HG02938 (cell line): ENCODE data around the gene PALLD.

ENCODE experiments used
- ATAC-seq: cut with Tn5 transposase; IDR thresholded peaks from one replicate; pipeline ENCODE4 v1.9.1; 2021; ENCODE audit warnings: mild to moderate bottlenecking, moderate library complexity; ENCODE audit not compliant: unreplicated experiment

Gene PALLD

GRCh38 chr4:168857546-168858314 lies 360.9 kb downstream of the PALLD start:
- ATAC-seq = no peak

DNA sequence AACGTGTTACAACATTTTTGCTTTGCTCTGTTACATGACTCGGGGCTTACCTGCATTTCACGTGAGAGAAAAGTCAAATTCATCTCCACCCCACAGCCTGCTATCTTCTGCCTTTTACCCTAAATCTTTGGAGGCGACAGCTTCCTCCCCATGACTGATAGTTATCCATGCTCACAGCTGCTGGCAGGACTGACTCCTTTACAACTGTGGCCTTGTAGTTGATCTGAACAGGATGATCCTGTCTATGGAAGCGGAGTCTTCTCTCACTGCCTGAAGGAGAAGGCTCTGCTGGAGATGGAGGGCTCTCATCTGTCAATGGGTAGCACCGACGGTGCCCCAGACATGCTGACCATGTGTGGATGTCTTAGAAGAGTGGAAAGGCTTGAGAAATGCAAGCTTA lies 362.2 kb downstream of the PALLD start:
- no peak for ATAC-seq

DNA sequence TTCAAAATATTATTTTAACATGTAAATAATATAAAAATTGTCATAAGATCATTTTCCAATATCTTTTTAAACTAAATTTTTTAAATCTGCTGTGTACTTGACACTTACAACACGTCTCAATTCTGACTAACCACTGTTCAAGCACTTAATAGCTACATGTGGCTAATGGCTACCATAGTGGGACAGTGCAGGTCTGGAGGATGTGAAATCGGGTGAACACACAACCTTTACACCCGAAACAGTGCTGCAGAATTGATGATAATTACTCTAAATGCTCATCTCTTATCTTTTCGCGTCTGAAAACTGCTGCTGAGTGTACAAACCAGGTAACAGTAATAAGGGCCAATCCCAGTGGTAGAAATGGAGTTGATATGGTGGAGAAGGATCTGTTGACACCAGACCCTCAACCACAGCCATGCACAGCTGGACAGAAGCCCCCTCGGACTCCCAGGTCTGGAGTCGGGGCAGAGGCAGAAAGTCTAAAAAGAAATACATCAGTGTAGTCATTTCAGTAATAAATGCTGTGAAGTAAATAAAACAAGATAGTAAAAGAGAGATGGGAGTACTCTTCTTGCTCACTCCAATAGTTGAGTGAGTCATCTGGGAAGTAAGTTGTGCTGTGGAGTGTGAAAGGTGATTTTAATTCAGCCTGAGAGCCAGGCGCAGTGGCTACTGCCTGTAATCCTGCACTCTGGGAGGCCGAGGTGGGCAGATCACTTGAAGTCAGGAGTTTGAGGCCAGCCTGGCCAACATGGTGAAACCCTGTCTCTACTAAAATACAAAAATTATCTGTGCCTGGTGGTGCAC lies 363.2 kb downstream of the PALLD start:
- ATAC-seq = peak; percentile 95

- no peak for ATAC-seq
These were observed 364.0 kb downstream of the PALLD start for GRCh38 chr4:168860827-168861226.

GRCh38 chr4:168863719-168864647 lies 367.1 kb downstream of the PALLD start:
- no peak for ATAC-seq

GRCh38 chr4:168864821-168865541 lies 368.1 kb downstream of the PALLD start:
- ATAC-seq = no peak

DNA sequence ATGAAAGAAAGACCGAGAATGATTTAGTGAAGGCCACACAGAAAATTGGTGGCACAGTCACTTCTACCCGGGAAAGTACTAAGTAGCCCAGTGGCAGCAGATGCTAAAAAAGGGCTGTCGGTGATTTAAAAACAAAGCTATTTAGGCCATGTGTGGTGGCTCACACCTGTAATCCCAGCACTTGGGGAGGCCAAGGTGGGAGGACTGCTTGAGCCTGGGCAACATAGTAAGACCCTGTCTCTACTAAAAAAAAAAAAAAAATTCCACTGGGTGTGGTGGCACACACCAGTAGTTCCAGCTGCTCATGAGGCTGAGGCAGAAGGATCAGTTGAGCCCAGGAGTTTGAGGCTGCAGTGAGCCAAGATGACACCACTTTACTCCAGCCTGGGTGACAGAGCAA lies 369.0 kb downstream of the PALLD start:
- no peak for ATAC-seq

DNA sequence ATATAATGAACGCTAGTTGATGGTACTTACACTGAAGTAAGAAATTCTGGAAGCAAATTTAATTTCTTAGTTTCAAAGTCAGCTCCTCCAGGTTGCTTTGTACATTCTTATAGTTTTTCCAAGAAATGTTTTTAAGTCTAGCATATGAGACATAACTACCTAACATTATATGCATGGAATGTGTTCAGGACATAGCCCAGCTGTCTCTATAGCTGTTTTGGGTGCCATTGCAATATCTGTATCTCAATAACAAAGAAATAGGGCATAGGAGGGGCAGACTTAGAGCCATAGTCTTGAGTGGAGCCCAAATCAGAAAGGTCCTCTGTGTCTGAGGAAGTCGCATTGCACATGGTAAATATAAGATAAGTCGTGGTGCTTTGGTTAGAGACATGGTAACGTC lies 369.8 kb downstream of the PALLD start:
- ATAC-seq = no peak

DNA sequence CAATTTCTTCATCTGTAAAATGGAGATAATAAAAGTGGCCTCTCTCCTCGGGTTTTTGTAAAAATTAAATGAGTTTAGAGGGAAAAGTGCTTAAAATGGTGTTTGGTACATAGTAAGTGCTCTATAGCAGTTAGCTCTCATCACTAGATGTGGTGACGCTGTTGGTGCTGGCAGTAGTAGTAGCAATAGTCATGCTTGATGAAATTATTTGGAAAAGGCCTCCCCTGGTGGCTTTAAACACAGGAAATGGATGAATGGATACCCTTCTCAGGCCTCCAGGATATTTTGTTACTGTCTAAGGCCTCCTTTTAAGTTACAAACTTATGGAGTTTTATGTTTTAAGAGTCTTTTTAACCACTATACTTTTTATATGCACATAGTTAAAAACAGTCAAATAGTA lies 370.3 kb downstream of the PALLD start:
- no peak for ATAC-seq

- ATAC-seq = no peak
These were observed 371.4 kb downstream of the PALLD start for GRCh38 chr4:168868044-168868781.

- no peak for ATAC-seq
These were observed 371.9 kb downstream of the PALLD start for GRCh38 chr4:168868802-168869201.

- no peak for ATAC-seq
These were observed 373.2 kb downstream of the PALLD start for GRCh38 chr4:168870004-168870403.

DNA sequence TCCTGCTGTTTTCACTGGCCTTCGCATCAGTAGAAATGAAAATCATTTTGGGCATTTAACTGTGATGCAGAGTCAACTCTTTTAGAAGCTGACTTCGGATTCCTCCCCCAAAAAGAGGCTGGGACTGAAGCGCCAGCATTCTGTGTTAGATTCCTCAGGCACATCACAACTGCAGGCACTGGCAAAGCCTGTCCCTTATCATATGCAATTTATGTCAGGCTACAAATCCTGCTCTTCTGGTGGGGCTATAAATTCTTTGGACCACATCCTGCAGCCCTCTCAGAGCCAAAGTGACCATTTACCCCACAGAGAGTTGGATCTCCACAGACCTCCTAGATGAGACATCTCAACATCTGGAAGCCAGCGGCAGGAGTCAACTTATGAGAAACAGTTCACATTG lies 374.8 kb downstream of the PALLD start:
- no peak for ATAC-seq

- ATAC-seq = no peak
These were observed 377.2 kb downstream of the PALLD start for GRCh38 chr4:168874083-168874482.

GRCh38 chr4:168876106-168876505 lies 379.3 kb downstream of the PALLD start:
- no peak for ATAC-seq

DNA sequence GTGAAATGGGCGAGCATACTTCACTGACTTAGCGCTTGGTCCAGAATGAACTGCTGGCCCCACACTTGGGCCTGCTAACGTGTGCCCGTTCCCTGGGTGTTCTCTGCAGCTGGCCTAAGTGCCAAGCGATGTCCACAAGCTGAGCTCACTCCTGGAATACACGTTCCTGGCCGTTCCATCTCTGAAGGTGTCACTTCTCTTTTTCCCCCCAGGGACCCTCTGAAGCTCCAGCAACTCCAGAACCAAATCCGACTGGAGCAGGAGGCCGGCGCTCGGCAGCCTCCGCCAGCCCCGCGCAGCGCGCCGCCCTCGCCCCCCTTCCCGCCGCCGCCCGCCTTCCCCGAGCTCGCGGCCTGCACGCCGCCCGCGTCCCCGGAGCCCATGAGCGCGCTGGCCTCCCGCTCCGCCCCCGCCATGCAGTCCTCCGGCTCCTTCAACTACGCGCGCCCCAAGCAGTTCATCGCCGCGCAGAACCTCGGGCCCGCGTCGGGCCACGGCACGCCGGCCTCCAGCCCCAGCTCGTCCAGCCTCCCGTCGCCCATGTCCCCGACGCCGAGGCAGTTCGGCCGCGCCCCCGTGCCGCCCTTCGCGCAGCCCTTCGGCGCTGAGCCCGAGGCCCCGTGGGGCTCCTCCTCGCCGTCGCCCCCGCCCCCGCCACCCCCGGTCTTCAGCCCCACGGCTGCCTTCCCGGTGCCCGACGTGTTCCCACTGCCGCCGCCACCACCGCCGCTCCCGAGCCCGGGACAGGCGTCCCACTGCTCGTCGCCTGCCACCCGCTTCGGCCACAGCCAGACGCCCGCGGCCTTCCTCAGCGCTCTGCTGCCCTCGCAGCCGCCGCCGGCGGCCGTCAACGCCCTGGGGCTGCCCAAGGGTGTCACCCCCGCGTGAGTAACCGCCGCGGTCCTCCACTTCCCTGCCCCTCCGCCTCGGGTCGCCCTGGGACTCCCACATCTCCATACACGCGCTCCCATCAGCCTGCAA lies 380.9 kb downstream of the PALLD start:
- ATAC-seq = no peak

GRCh38 chr4:168878623-168879022 lies 381.8 kb downstream of the PALLD start:
- no peak for ATAC-seq

DNA sequence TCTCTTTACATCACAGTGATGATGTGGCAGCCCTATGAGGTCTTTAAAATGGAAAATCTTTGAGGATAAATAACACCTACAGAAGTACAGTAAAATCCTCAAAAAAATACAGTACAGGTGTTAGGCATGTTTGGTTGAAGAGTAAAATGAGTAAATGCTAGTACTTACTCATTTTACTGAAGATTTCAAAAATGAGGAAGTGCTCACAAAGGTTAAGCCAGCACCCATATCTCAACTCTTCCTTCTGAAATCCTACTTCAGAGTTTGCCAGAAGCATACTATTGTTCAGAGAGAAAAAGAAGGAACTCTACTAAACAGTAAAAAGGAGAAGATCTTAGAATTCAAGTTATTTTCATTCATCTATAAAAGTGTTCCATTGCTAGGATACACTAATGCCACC lies 382.3 kb downstream of the PALLD start:
- peak; percentile 43 for ATAC-seq
